ENCODE measurements around the gene MARCHF11. TPM values are rescaled to one million over a fixed set of nuclear protein-coding genes. Genes with fewer than 3 reads are reported as not detected.

Gene MARCHF11
- total RNA-seq, 1 experiment from 2014 or later: 0.37 TPM

GRCh38 chr5:16108418-16108817, 71.2 kb downstream of the MARCHF11 start:
- H4K20me1 ChIP-seq (ENCODE audit: control insufficient read depth, insufficient read depth, insufficient read length): no peaks in the 10 kb centered on the region
- no peak overlapping the region for H3K27ac ChIP-seq (ENCODE audit: insufficient read length, low read depth, low read length)
- H3K23me2 ChIP-seq (ENCODE audit: insufficient read length, low read depth, low read length, poor library complexity, severe bottlenecking): no peaks in the 10 kb centered on the region
- no peak overlapping the region for H3K14ac ChIP-seq (ENCODE audit: insufficient read depth, low read length)
- no peak overlapping the region for H2BK120ac ChIP-seq (ENCODE audit: low read depth, low read length, poor library complexity, severe bottlenecking)
- no peak overlapping the region for H2BK15ac ChIP-seq (ENCODE audit: low read depth, low read length)
- H3K79me1 ChIP-seq (ENCODE audit: insufficient read depth, low read depth, low read length, poor library complexity, severe bottlenecking): no peaks in the 10 kb centered on the region
- H3K4me2 ChIP-seq (ENCODE audit: insufficient read depth, insufficient read length, low read length): no peak overlapping the region
- Mint-ChIP-seq H3K27me3 (ENCODE audit: low read depth) (no peaks in the 10 kb centered on the region), H3K4me3 (no peak overlapping the region), H3K9me3 (peaks cover 32 to 38% of the 10 kb centered on the region in 2 experiments), H3K36me3 (ENCODE audit: insufficient read depth in 1 of 3, low read depth in 3 of 3) (peaks cover 12 to 25% (median 12%) of the 10 kb centered on the region in 3 experiments), H3K27ac (no peak overlapping the region; a peak in 1 of 7 replicates), H3K4me1 (peaks cover 10% of the 10 kb centered on the region in 2 experiments)
- no peak overlapping the region for H2BK20ac ChIP-seq (ENCODE audit: low read depth, low read length, poor library complexity, severe bottlenecking)
- no peak overlapping the region for H3K18ac ChIP-seq (ENCODE audit: insufficient read length, low read depth, low read length)
- no CpG with 5 or more reads among the region's 3 CpGs for WGBS (ENCODE audit: extremely low coverage, insufficient read length, low lambda C conversion rate)
- no peak overlapping the region for H3K9ac ChIP-seq (ENCODE audit: extremely low read depth, insufficient read length, low read length)
- no peak for TF ChIP-seq CTCF (conservative IDR thresholded peaks at IDR 0.05)
- H3K27me3 ChIP-seq (ENCODE audit: insufficient read depth, low read length): no peaks in the 10 kb centered on the region
- DNase-seq: no peak
- no peaks in the 10 kb centered on the region for H3K9me3 ChIP-seq (ENCODE audit: control insufficient read depth, low read depth, low read length)
- H3K4ac ChIP-seq (ENCODE audit: low read depth, low read length): no peak overlapping the region
- no peak overlapping the region for H3K23ac ChIP-seq (ENCODE audit: insufficient read length, low read depth, low read length)
- no peaks in the 10 kb centered on the region for H3K79me2 ChIP-seq (ENCODE audit: insufficient read depth, low read length)
- no peak overlapping the region for H2BK5ac ChIP-seq (ENCODE audit: insufficient read length, low read length)
- H2BK12ac ChIP-seq (ENCODE audit: insufficient read length, low read depth, low read length): no peak overlapping the region
- H2AK5ac ChIP-seq (ENCODE audit: insufficient read length, low read length): no peak overlapping the region
- H4K5ac ChIP-seq (ENCODE audit: insufficient read length, low read depth, low read length): no peak overlapping the region
- H4K91ac ChIP-seq (ENCODE audit: insufficient read length, low read depth, low read length): no peak overlapping the region
- H3K56ac ChIP-seq (ENCODE audit: insufficient read length, low read depth, low read length): no peak overlapping the region
- H2AFZ ChIP-seq (ENCODE audit: low read length): no peak overlapping the region
- H4K8ac ChIP-seq (replicated peaks; ENCODE audit: insufficient read length, low read depth, low read length): no peak overlapping the region
- no peak overlapping the region for H3T11ph ChIP-seq (ENCODE audit: low read length)
- H3K4me1 ChIP-seq (ENCODE audit: insufficient read depth, low read length): peaks cover 2% of the 10 kb centered on the region; the same call in 1 of the 2 replicates
